ENCODE results near the gene CGNL1. TPM values are rescaled to one million over a fixed set of nuclear protein-coding genes. Genes with fewer than 3 reads are reported as not detected.

Gene CGNL1
- total and polyA plus RNA-seq, 10 of the 15 experiments (the other 5 are each of a cell fraction or from before 2014, with no cell fraction given): under 0.01 to 0.27 (median 0.04) TPM; not detected in 3

- POLR2A ChIA-PET: no interaction called here
- 15% methylated on average over 8 of the region's 8 CpGs for WGBS (ENCODE audit: insufficient coverage, insufficient replicate concordance, low lambda C conversion rate, missing lambda C conversion rate)
- Histone ChIP-seq H3K9ac (ENCODE audit: control insufficient read depth, insufficient read depth, low read length) (no peak overlapping the region), H3K4me1 (ENCODE audit: control insufficient read depth, insufficient read depth, low read length) (no peaks in the 10 kb centered on the region), H2AFZ (ENCODE audit: control insufficient read depth, low read depth, low read length) (no peak overlapping the region), H3K27me3 (replicated peaks in 1 of 2; ENCODE audit: control insufficient read depth in 2 of 2, insufficient read depth in 2 of 2, low read length in 1 of 2) (peaks cover 0 to 2% of the 10 kb centered on the region in 2 experiments; a peak in 2 of 4 replicates), H3K9me3 (replicated peaks; ENCODE audit: control insufficient read depth, insufficient read depth, low read length) (no peaks in the 10 kb centered on the region), H3K27ac (ENCODE audit: control insufficient read depth, insufficient read depth) (no peak overlapping the region), H3K36me3 (ENCODE audit: control insufficient read depth in 2 of 2, insufficient read depth in 2 of 2, low read length in 1 of 2) (no peaks in the 10 kb centered on the region), H4K20me1 (ENCODE audit: control insufficient read depth, insufficient read depth) (no peaks in the 10 kb centered on the region), H3K79me2 (ENCODE audit: control insufficient read depth, insufficient read depth, low read length) (no peaks in the 10 kb centered on the region), H3K4me2 (ENCODE audit: control insufficient read depth, insufficient read depth) (no peak overlapping the region), H3K4me3 (no peak overlapping the region)
- TF ChIP-seq SIN3A (IDR thresholded peaks at IDR 0.05; ENCODE audit: low read depth, low read length): no peak
- no peak for TF ChIP-seq DPF2 (IDR thresholded peaks at IDR 0.05)
- no peak for TF ChIP-seq REST (IDR thresholded peaks at IDR 0.05; ENCODE audit: low read depth, low read length)
- TF ChIP-seq HSF1 (IDR thresholded peaks at IDR 0.05; ENCODE audit: low read depth, low read length): no peak
- RAD21 ChIA-PET (ENCODE audit: unreplicated experiment): no interaction called here
- in situ Hi-C loops (cut with MboI): no loop called here
- no peak for DNase-seq (ENCODE audit: low read depth, low spot score)
- intact Hi-C loops (cut with micrococcal nuclease; ENCODE audit: unreplicated experiment): no loop called here
- ATAC-seq: no peak
- no peak for FAIRE-seq
- SMC1A ChIA-PET (ENCODE audit: uncharacterized antibody, unreplicated experiment): no interaction called here
- no TSS peak for BruUV-seq (replicated peaks)
- CTCF ChIA-PET: interaction anchor here (1.6 kb wide), 1 partner anchor 11 kb away, joined by 6 read pairs; no protein-coding TSS in a partner anchor
Observed at GRCh38 chr15:57552678-57553334, 176.5 kb downstream of the CGNL1 start.

All from GM12878 (cell line).